GM10266 (cell line): Measurements from ENCODE around the gene STAC.

Experiments
- DNase-seq: peaks from one replicate; pipeline ENCODE4 v3.0.0; 2012; ENCODE audit errors: extremely low spot score
- CTCF ChIP-seq: IDR thresholded peaks from 2 replicates; pipeline ENCODE4 v1.5.1; 2012; ENCODE audit warnings: mild to moderate bottlenecking, low read depth; ENCODE audit not compliant: control insufficient read depth, insufficient read depth; ENCODE audit errors: missing control alignments

Gene STAC

GRCh38 chr3:36519682-36520081 is 139.4 kb downstream of the STAC start:
- DNase-seq: no peak
- no peak for TF ChIP-seq CTCF

GRCh38 chr3:36520241-36521006 is 140.1 kb downstream of the STAC start:
- no peak for TF ChIP-seq CTCF
- no peak for DNase-seq

- no peak for TF ChIP-seq CTCF
- DNase-seq: no peak
Measured at GRCh38 chr3:36521007-36521379, 140.7 kb downstream of the STAC start.

- TF ChIP-seq CTCF: no peak
- no peak for DNase-seq
Measured at GRCh38 chr3:36524560-36524959, 144.3 kb downstream of the STAC start.

GRCh38 chr3:36525115-36525801 is 145.0 kb downstream of the STAC start:
- TF ChIP-seq CTCF: no peak
- no peak for DNase-seq

- DNase-seq: no peak
- no peak for TF ChIP-seq CTCF
Measured at GRCh38 chr3:36538136-36538749, 157.9 kb downstream of the STAC start.

GRCh38 chr3:36540888-36541518 is 160.7 kb downstream of the STAC start:
- peak; percentile 58 for TF ChIP-seq CTCF
- no peak for DNase-seq
